Body of pancreas (tissue), 4 donors: Measurements from ENCODE around the gene PRTG.

Experiments used
- POLR2A ChIP-seq, 3 donors: fragments of 450-650 bp; IDR thresholded peaks; one replicate each; pipeline ENCODE4 v1.6.1; 2016; ENCODE audit warnings: antibody characterized with exemption in 3 of 3, mild to moderate bottlenecking in 2 of 3
- TF ChIP-seq, protein P1 (sequence below), 7 experiments: fragments of 450-650 bp in 4 of 7; fragments of 200-600 bp in 3 of 7; sonication (generic) in 3 of 7; IDR thresholded peaks; one replicate each; pipeline ENCODE4 v1.5.1; 2016 to 2019; ENCODE audit warnings: antibody characterized with exemption in 7 of 7

DNA sequence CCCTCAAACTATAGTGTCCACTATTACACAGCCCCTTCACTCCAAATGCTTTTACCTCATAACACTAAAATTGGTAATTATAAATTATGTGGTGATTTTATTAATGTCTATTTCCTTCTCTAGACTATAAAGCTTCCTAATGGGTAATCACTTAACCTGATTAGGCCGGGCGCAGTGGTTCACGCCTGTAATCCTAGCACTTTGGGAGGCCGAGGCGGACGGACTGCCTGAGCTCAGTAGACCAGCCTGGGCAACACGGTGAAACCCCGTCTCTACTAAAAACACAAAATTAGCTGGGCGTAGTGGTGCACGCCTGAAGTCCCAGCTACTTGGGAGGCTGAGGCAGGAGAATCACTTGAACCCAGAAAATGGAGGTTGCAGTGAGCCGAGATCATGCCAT lies 83.5 kb downstream of the PRTG start:
- TF ChIP-seq, protein P1, sequence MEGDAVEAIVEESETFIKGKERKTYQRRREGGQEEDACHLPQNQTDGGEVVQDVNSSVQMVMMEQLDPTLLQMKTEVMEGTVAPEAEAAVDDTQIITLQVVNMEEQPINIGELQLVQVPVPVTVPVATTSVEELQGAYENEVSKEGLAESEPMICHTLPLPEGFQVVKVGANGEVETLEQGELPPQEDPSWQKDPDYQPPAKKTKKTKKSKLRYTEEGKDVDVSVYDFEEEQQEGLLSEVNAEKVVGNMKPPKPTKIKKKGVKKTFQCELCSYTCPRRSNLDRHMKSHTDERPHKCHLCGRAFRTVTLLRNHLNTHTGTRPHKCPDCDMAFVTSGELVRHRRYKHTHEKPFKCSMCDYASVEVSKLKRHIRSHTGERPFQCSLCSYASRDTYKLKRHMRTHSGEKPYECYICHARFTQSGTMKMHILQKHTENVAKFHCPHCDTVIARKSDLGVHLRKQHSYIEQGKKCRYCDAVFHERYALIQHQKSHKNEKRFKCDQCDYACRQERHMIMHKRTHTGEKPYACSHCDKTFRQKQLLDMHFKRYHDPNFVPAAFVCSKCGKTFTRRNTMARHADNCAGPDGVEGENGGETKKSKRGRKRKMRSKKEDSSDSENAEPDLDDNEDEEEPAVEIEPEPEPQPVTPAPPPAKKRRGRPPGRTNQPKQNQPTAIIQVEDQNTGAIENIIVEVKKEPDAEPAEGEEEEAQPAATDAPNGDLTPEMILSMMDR (IDR thresholded peaks at IDR 0.05), result no peak
- no peak for TF ChIP-seq POLR2A (IDR thresholded peaks at IDR 0.05)
